ENCODE data around the gene PADI3. TPM values are rescaled to one million over a fixed set of nuclear protein-coding genes. Genes with fewer than 3 reads are reported as not detected.
A peak's percentile ranks its signal among the peaks of the same experiment; 100 is the strongest.

Gene PADI3
- total and polyA plus RNA-seq, 2 experiments from 2014 or later = 0.37 to 0.80 TPM

- no peak overlapping the region for H3K27ac Mint-ChIP-seq
- no peak overlapping the region for H3K4me2 ChIP-seq
Observed at GRCh38 chr1:17236779-17237560, 11.9 kb upstream of the PADI3 start.

More at GRCh38 chr1:17236779-17237560, 11.9 kb upstream of the PADI3 start:
- Histone ChIP-seq H3K9me2 (ENCODE audit: insufficient read depth) (no peaks in the 10 kb centered on the region), H3F3A (replicated peaks; ENCODE audit: low read depth) (no peaks in the 10 kb centered on the region), H3K27me3 (ENCODE audit: insufficient read depth) (no peaks in the 10 kb centered on the region), H2AFZ (0 out of 2 replicates have a peak overlapping the region, but pooled peaks have one; percentile 33), H3K27ac (ENCODE audit: low read depth) (no peak overlapping the region), H3K79me2 (replicated peaks; ENCODE audit: insufficient read depth) (no peaks in the 10 kb centered on the region), H3K4me1 (ENCODE audit: insufficient read depth) (peaks cover 5% of the 10 kb centered on the region; the same call in 1 of the 2 replicates), H4K20me1 (replicated peaks; ENCODE audit: insufficient read depth) (no peaks in the 10 kb centered on the region), H3K4me3 (no peak overlapping the region), H3K36me3 (ENCODE audit: insufficient read depth) (no peaks in the 10 kb centered on the region)
- no peaks in the 10 kb centered on the region for H3K36me3 Mint-ChIP-seq (ENCODE audit: low read depth)
- no peak for TF ChIP-seq REST (IDR thresholded peaks at IDR 0.05; ENCODE audit: unreplicated experiment)
- TF ChIP-seq CTCF (conservative IDR thresholded peaks at IDR 0.05; ENCODE audit: low read depth in 2 of 2) = peak; percentile 85 to 98
- H3K9me3 Mint-ChIP-seq = no peaks in the 10 kb centered on the region
- DNase-seq (ENCODE audit: low spot score) = peak; percentile 97
- peak; percentile 89 for ATAC-seq
- no peak overlapping the region for H3K4me3 Mint-ChIP-seq
- peaks cover 10% of the 10 kb centered on the region for H3K4me1 Mint-ChIP-seq
- peaks cover 22% of the 10 kb centered on the region for H3K27me3 Mint-ChIP-seq (ENCODE audit: insufficient read depth, low read depth, poor library complexity)

Data from GM23338 (cell line).